COR-L47 (cell line): ENCODE data around the gene FGFRL1.
"Not testable (repeated sequence)": the region's sequence is repeated elsewhere in the genome, so short reads cannot be mapped to it uniquely, and the experiment has no call there.

Experiments
- DNase-seq: peaks from one replicate; lab custom pipeline; 2025; lab: John Stamatoyannopoulos, UW

FGFRL1 gene

DNA sequence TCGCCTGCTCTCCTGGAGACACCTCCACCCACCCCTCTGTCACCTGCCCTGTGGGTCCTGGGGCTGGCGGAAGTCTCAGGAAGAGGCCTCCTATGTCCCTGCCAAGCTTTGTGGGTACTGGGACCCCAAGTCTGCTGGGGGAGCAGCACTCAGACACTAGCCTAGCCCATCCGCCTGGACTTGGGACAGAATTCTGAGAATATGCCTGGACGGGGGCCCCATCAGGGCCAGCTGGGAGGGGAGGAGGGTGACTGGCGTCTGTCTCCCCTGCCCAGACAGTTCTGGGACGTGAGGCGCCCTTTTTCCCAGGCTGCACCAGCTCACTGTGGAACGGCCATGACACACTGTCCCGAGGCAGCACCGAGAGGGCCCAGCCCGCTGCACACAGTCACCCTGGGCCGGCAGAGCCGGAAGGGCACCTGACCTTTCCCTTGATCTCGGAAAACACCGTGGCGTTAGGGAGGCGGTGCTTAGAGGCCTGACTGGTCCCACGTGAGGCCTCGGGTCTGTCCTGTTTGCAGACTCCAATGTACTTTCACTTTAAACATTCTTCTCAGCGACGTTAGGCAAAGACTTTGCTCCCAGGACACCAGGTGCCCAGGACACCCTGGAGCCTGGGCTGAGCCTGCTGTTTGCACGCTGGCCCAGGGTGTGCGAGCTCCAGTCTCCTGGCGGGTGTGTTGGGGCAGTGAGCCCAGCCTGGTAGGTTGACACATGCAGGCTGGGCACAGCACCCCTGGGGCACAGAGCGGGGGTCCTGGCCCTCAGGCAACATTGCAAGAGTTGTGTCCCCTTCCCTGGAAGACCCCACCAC is 18.9 kb upstream of the FGFRL1 start:
- no peak for DNase-seq

GRCh38 chr4:993111-994029 is 18.1 kb upstream of the FGFRL1 start, which contains the start of gene SLC26A1:
Gene SLC26A1 (minus strand): TSS chr4:993404. CDS start chr4:991703, 1,701 bp downstream.
- no peak for DNase-seq

GRCh38 chr4:995311-996026 is 16.0 kb upstream of the FGFRL1 start:
- no peak for DNase-seq

GRCh38 chr4:996030-996996 is 15.1 kb upstream of the FGFRL1 start:
- DNase-seq, result no peak

- no peak for DNase-seq
These were observed 14.4 kb upstream of the FGFRL1 start for GRCh38 chr4:996997-997374.

- no peak for DNase-seq
These were observed 13.9 kb upstream of the FGFRL1 start for GRCh38 chr4:997375-998071.

DNA sequence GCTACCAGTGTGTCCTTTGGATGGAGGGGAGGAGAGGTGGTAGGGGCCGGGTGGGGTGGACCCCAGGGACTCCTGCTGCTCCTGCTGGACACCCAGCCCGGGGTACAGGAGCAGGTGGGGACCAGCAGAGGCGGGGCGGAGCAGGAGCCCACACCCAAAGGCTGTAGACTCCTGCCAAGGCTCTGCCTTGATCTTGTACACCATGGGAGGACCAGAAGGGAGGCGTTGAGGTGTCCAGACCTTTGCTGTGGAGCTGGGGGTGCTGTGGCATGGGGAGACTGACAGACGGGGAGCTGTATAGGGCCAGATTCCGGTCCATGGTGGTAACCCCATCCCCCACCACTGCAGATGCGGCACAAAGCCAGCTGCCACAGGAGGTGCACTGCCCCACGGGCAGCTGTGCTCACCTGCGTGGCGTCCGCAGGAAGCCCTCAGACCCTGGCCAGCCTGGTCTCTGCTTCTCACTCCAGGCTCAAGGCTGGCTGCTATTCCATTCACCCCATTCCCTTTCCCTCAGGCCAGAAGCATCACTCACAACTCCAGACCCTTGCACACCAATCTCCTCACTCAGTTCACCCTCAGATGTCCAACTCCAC is 13.2 kb upstream of the FGFRL1 start:
- no peak for DNase-seq

DNA sequence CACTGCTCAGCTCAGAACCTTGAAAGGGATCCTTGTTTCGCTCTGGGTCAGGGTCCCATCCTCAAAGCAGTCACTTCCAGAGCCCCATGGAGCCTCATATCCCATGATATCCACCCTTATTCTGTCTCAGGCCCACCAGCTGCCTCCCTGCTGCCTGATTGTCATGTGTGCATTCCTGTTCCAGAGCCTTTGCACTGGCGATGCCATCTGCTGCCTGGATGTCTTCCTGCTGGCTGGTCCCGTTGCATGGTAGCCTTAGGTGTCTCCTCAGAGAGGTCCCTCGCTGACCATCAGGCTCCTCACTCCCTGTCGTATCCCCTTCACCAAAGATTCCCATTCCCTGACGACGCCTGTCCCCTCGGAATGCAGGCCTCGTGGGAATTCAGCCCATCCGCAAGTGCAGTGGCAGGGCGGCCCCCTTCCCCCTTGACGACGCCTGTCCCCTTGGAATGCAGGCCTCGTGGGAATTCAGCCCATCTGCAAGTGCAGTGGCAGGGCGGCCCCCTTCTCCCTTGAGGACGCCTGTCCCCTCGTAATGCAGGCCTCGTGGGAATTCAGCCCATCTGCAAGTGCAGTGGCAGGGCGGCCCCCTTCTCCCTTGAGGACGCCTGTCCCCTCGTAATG is 12.1 kb upstream of the FGFRL1 start:
- DNase-seq, result not testable (repeated sequence)

GRCh38 chr4:999882-1000425 is 11.5 kb upstream of the FGFRL1 start:
- no peak for DNase-seq

DNA sequence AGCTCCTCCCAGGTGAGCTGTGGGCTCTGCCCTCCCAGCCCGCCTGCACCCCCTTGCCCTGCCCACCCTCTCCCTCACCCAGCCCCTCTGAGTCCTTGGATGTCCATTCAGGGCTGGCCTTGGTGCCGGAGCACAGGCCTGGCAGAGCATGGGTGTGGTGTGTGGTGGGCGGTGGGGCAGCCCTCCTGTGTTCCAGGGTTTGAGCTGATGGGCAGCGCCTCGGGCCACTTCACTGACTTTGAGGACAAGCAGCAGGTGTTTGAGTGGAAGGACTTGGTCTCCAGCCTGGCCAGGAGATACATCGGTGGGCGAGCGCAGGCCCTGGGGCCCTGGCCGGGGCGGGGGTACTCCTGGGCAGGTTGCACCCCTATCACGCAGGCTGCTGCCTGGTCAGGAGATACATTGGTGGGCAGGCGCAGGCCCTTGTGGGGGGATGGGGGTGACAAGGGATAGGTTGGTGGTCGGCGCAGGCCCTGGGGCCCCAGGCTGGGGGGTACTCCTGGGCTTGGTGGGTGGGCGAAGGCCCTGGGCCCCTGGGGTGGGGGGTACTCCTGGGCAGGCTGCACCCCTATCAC is 10.7 kb upstream of the FGFRL1 start:
- no peak for DNase-seq

GRCh38 chr4:1001561-1002130 is 9.8 kb upstream of the FGFRL1 start:
- no peak for DNase-seq

GRCh38 chr4:1002131-1002630 is 9.2 kb upstream of the FGFRL1 start:
- DNase-seq, result no peak

- DNase-seq, result no peak
These were observed 8.7 kb upstream of the FGFRL1 start for GRCh38 chr4:1002631-1003251.

GRCh38 chr4:1003271-1004070 is 8.0 kb upstream of the FGFRL1 start:
- no peak for DNase-seq

- no peak for DNase-seq
These were observed 7.4 kb upstream of the FGFRL1 start for GRCh38 chr4:1004071-1004418.

GRCh38 chr4:1004557-1005485 is 6.6 kb upstream of the FGFRL1 start:
- DNase-seq, result no peak
